ENCODE results near the gene TXNL4A. TPM values are rescaled to one million over a fixed set of nuclear protein-coding genes. Genes with fewer than 3 reads are reported as not detected.
"Not testable (repeated sequence)": the region's sequence is repeated elsewhere in the genome, so short reads cannot be mapped to it uniquely, and the experiment has no call there.

The TXNL4A gene
- total and polyA plus RNA-seq, 3 donors from 2014 or later, result 37.4 to 158 (median 47.0) TPM

- intact Hi-C loops (cut with DNase I; ENCODE audit: low total_unique reads), result no loop called here
- no peak for TF ChIP-seq POLR2A (IDR thresholded peaks at IDR 0.05)
- DNase-seq, result no peak
- Histone ChIP-seq H3K4me1 (no peaks in the 10 kb centered on the region), H3K27me3 (no peaks in the 10 kb centered on the region), H3K36me3 (ENCODE audit: low read depth, missing control alignments) (no peaks in the 10 kb centered on the region), H3K27ac (no peak overlapping the region), H3K4me3 (no peak overlapping the region), H3K9me3 (no peaks in the 10 kb centered on the region)
- WGBS, 2 donors, result 85 to 86% methylated on average over 12 to 16 of the region's 16 CpGs
These were observed 27.3 kb downstream of the TXNL4A start for GRCh38 chr18:79960921-79961526.

DNA sequence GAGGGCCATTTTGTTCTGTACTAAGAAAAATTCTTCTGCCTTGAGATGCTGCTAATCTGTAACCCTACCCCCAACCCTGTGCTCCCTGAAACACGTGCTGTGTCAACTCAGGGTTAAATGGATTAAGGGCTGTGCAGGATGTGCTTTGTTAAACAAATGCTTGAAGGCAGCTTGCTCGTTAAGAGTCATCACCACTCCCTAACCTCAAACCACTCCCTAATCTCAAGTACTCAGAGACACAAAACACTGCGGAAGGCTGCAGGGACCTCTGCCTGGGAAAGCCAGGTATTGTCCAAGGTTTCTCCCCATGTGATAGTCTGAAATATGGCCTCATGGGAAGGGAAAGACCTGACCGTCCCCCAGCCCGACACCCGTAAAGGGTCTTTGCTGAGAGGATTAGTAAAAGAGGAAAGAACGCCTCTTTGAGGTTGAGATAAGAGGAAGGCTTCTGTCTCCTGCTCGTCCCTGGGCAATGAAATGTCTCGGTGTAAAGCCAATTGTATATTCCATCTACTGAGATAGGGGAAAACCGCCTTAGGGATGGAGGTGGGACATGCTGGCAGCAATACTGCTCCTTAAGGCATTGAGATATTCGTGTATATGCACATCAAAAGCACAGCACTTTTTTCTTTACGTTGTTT, 28.1 kb downstream of the TXNL4A start:
- WGBS, 2 donors, result 38 to 44% methylated on average over 12 of the region's 12 CpGs
- H3K4me1 ChIP-seq; H3K27ac ChIP-seq; intact Hi-C loops (cut with DNase I; ENCODE audit: low total_unique reads); H3K4me3 ChIP-seq; H3K36me3 ChIP-seq (ENCODE audit: low read depth, missing control alignments); DNase-seq; H3K9me3 ChIP-seq; H3K27me3 ChIP-seq: not testable (repeated sequence)

DNA sequence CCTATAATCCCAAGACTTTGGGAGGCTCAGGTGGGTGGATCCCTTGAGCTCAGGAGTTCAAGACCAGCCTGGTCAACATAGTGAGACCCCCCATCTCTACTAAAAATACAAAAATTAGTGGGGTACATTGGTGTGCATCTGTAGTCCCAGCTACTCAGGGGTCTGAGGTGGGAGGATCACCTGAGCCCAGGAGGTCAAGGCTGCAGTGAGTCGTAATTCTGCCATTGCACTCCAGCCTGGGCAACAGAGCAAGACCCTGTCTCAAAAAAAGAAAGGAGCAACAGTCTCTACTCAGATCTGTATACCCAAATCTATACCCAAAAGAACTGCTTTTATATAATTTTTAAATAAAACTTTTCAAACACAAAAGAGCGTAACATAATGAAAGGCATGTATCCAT, 29.4 kb downstream of the TXNL4A start:
- 94 to 97% methylated on average over 2 of the region's 2 CpGs for WGBS, 2 donors
- DNase-seq, result no peak
- Histone ChIP-seq H3K4me1 (no peaks in the 10 kb centered on the region), H3K9me3 (no peaks in the 10 kb centered on the region), H3K27me3 (no peaks in the 10 kb centered on the region), H3K36me3 (ENCODE audit: low read depth, missing control alignments) (no peaks in the 10 kb centered on the region), H3K4me3 (no peak overlapping the region), H3K27ac (no peak overlapping the region)
- TF ChIP-seq, protein P1, sequence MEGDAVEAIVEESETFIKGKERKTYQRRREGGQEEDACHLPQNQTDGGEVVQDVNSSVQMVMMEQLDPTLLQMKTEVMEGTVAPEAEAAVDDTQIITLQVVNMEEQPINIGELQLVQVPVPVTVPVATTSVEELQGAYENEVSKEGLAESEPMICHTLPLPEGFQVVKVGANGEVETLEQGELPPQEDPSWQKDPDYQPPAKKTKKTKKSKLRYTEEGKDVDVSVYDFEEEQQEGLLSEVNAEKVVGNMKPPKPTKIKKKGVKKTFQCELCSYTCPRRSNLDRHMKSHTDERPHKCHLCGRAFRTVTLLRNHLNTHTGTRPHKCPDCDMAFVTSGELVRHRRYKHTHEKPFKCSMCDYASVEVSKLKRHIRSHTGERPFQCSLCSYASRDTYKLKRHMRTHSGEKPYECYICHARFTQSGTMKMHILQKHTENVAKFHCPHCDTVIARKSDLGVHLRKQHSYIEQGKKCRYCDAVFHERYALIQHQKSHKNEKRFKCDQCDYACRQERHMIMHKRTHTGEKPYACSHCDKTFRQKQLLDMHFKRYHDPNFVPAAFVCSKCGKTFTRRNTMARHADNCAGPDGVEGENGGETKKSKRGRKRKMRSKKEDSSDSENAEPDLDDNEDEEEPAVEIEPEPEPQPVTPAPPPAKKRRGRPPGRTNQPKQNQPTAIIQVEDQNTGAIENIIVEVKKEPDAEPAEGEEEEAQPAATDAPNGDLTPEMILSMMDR (IDR thresholded peaks at IDR 0.05), result no peak
- TF ChIP-seq POLR2A (IDR thresholded peaks at IDR 0.05), result no peak
- intact Hi-C loops (cut with DNase I; ENCODE audit: low total_unique reads), result no loop called here

DNA sequence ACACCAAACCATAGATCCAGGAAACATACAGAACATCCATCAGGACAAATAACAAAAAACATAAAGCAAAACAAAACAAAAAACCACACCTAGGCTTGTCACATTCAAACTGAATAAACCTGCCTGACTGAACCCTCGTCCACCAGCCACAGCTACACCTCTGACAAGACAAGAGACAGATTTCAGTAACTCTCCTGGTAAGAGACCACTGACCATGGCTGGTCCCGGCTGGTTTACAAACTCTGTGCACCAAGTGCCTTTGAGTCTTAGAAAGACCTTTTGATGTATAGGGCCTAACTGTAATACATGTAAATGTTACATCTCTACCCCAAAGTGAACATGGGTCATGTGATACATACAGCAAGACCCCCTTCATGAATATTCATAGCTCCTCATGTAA, 32.1 kb downstream of the TXNL4A start:
- no peak for TF ChIP-seq POLR2A (IDR thresholded peaks at IDR 0.05)
- TF ChIP-seq, protein P1 (IDR thresholded peaks at IDR 0.05), result no peak
- Histone ChIP-seq H3K9me3 (no peaks in the 10 kb centered on the region), H3K27ac (no peak overlapping the region), H3K4me3 (no peak overlapping the region), H3K4me1 (no peaks in the 10 kb centered on the region), H3K36me3 (ENCODE audit: low read depth, missing control alignments) (no peaks in the 10 kb centered on the region), H3K27me3 (no peaks in the 10 kb centered on the region)
- 82 to 91% methylated on average over 2 of the region's 2 CpGs for WGBS, 2 donors
- intact Hi-C loops (cut with DNase I; ENCODE audit: low total_unique reads), result no loop called here
- DNase-seq, result no peak

DNA sequence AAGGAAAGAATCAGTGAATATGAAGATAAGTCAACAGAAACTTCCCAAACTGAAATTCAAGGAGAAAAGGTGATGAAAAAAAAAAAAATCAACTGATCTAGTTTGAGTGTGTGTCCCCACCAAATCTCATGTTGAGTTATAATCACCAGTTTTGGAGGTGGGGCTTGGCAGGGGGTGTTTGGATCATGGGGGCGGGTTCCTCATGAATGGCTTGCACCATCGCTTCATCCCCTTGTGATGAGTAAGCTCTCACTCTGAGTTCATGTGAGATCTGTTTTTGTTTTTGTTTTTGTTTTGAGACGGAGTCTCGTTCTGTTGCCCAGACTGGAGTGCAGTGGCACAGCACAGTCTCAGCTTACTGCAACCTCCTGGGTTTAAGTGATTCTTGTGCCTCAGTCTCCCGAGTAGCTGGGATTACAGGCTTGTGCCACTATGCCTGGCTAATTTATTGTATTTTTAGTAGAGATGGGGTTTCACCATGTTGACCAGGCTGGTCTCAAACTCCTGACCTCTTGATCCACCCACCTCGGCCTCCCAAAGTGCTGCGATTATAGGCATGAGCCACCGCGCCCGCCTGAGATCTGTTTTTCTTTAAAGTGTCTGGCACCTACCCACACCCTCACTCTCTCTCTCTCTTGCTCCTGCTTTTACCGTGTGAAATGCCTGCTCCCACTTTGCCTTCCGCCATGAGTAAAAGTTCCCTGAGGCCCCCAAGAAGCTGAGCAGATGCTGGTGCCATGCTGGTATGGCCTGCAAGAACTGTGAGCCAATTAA, 32.9 kb downstream of the TXNL4A start:
- Histone ChIP-seq H3K36me3 (ENCODE audit: low read depth, missing control alignments) (no peaks in the 10 kb centered on the region), H3K4me1 (no peaks in the 10 kb centered on the region), H3K9me3 (no peaks in the 10 kb centered on the region), H3K27ac (no peak overlapping the region), H3K27me3 (no peaks in the 10 kb centered on the region), H3K4me3 (no peak overlapping the region)
- intact Hi-C loops (cut with DNase I; ENCODE audit: low total_unique reads), result no loop called here
- peak; percentile 6 for DNase-seq
- TF ChIP-seq, protein P1 (IDR thresholded peaks at IDR 0.05), result no peak
- no peak for TF ChIP-seq POLR2A (IDR thresholded peaks at IDR 0.05)
- 90% methylated on average over 12 of the region's 12 CpGs for WGBS, 2 donors

Data from testis (tissue), 3 donors.